ENCODE measurements around the gene GET4. TPM values are rescaled to one million over a fixed set of nuclear protein-coding genes. Genes with fewer than 3 reads are reported as not detected.
A peak's percentile ranks its signal among the peaks of the same experiment; 100 is the strongest.

GET4 gene
- total RNA-seq, 2 donors from 2014 or later = 34.8 to 42.2 TPM

DNA sequence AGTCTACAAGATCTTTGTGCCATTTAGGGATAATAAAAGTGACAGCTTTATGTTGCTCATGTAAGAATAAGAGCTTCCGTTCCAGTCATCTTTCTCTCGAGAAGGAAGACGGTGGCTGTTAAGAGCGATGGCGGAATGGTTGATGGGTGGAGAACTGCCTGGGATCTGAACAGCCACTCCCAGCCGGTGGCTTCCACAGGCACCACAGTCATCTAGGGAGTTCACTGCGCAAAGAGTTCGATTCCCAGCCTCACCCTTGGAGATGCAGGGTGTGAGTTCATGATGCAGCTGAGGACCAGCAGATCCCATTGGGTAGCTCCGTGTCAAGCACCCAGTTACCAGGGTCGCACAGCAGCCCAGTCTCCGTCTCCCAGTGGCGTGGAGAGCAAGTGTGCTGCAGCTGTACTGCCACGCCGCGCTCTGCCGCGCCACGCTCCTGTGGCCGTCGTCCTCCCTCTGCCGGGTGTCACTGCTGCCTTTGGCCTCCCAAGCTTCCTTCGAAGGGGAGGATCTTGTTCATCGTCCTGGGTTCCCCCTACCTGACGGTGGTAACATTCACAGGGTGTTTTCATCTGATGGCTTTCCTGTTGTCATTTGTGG is 36.3 kb upstream of the GET4 start:
- no peak overlapping the region for H3K4me3 ChIP-seq
- ATAC-seq (no peak), DNase-seq (no peak)
- no peaks in the 10 kb centered on the region for H3K9me3 ChIP-seq
- WGBS, 2 donors = 91% methylated on average over 24 of the region's 24 CpGs
- H3K27ac ChIP-seq = no peak overlapping the region
- TF ChIP-seq POLR2A (IDR thresholded peaks at IDR 0.05) = no peak
- TF ChIP-seq, protein P1, sequence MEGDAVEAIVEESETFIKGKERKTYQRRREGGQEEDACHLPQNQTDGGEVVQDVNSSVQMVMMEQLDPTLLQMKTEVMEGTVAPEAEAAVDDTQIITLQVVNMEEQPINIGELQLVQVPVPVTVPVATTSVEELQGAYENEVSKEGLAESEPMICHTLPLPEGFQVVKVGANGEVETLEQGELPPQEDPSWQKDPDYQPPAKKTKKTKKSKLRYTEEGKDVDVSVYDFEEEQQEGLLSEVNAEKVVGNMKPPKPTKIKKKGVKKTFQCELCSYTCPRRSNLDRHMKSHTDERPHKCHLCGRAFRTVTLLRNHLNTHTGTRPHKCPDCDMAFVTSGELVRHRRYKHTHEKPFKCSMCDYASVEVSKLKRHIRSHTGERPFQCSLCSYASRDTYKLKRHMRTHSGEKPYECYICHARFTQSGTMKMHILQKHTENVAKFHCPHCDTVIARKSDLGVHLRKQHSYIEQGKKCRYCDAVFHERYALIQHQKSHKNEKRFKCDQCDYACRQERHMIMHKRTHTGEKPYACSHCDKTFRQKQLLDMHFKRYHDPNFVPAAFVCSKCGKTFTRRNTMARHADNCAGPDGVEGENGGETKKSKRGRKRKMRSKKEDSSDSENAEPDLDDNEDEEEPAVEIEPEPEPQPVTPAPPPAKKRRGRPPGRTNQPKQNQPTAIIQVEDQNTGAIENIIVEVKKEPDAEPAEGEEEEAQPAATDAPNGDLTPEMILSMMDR (IDR thresholded peaks at IDR 0.05) = no peak
- H3K4me1 ChIP-seq = peaks cover 6% of the 10 kb centered on the region
- H3K36me3 ChIP-seq (replicated peaks in 1 of 2; ENCODE audit: insufficient read depth in 1 of 2, low read depth in 2 of 2) = peaks cover 15 to 26% of the 10 kb centered on the region in 2 donors
- intact Hi-C loops (cut with DNase I) = no loop called here
- no peaks in the 10 kb centered on the region for H3K27me3 ChIP-seq

DNA sequence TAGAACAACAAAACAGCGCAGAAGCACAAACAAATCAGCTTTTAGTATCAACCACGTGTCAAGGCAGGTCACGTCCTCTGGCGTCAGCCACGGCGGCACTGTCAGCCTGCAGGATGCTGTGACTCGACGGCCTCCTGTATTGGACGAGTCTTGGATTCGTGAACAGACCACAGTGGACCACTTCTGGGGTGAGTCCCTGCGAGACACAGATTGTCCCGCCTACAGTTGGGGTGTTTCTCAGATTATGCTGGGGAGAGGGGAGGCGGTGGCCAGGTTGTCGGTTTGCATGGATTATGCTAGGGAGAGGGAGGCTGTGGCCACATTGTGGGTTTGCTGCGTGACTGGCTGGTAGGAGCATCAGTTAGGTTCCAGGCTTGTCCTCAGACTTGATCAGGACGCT is 34.4 kb upstream of the GET4 start:
- Histone ChIP-seq H3K36me3 (replicated peaks in 1 of 2; ENCODE audit: insufficient read depth in 1 of 2, low read depth in 2 of 2) (peaks cover 15 to 26% of the 10 kb centered on the region in 2 donors), H3K9me3 (no peaks in the 10 kb centered on the region), H3K27me3 (no peaks in the 10 kb centered on the region), H3K4me3 (no peak overlapping the region), H3K4me1 (no peaks in the 10 kb centered on the region), H3K27ac (no peak overlapping the region)
- TF ChIP-seq, protein P1 (IDR thresholded peaks at IDR 0.05) = no peak
- TF ChIP-seq POLR2A (IDR thresholded peaks at IDR 0.05) = no peak
- WGBS, 2 donors = 89 to 91% methylated on average over 16 of the region's 16 CpGs
- ATAC-seq (no peak), DNase-seq (no peak)
- intact Hi-C loops (cut with DNase I) = no loop called here

DNA sequence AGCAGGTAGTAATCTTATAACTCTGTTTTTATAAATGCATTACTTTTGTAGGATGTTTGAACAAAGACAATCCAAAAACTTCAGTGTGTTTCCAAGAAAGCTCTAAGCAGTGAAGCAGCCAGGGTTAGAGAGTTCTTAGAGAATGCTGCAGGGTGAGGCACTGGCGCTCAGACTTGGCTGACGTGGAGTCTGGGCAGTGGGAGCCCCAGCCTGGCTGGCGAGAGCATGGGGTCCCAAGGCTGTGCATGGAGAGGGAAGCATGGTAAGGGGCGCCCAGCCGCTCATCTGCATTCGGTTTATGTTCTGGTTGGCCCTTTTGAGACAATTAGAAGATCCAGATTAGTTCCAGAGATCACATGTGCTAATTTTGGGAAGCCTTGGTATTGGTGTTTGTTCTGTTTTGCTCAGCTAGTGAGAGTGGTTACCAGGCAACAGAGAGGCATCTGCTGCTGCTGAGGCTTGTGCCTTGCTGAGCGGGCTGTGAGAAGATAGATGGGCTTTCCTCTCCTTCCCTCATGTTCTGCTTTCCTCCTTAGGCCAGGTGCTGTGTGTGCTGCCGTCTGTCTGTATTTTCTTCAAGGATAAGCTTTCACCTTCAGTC is 33.8 kb upstream of the GET4 start:
- TF ChIP-seq POLR2A (IDR thresholded peaks at IDR 0.05) = no peak
- TF ChIP-seq, protein P1 (IDR thresholded peaks at IDR 0.05) = no peak
- ATAC-seq = peak; percentile 15
- Histone ChIP-seq H3K9me3 (no peaks in the 10 kb centered on the region), H3K4me1 (no peaks in the 10 kb centered on the region), H3K36me3 (replicated peaks in 1 of 2; ENCODE audit: insufficient read depth in 1 of 2, low read depth in 2 of 2) (peaks cover 15 to 26% of the 10 kb centered on the region in 2 donors), H3K27me3 (no peaks in the 10 kb centered on the region), H3K4me3 (no peak overlapping the region), H3K27ac (no peak overlapping the region)
- intact Hi-C loops (cut with DNase I) = no loop called here
- DNase-seq = no peak
- WGBS, 2 donors = 89 to 90% methylated on average over 8 of the region's 8 CpGs

DNA sequence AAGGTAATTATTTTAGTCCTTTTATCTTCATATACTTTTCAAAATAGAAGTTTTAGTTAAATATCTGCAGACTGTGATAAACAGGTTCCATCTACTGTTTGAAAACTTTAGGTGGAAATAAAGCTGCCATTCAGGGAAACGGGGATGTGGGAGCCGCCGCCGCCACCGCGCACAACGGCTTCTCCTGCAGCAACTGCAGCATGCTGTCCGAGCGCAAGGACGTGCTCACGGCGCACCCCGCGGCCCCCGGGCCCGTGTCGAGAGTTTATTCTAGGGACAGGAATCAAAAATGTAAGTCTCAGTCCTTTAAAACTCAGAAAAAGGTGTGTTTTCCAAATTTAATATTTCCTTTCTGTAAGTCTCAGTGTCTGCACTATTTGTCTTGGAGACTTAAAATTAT is 33.1 kb upstream of the GET4 start:
- no peaks in the 10 kb centered on the region for H3K9me3 ChIP-seq
- DNase-seq = no peak
- H3K4me3 ChIP-seq = no peak overlapping the region
- peaks cover 15 to 26% of the 10 kb centered on the region in 2 donors for H3K36me3 ChIP-seq (replicated peaks in 1 of 2; ENCODE audit: insufficient read depth in 1 of 2, low read depth in 2 of 2)
- H3K4me1 ChIP-seq = no peaks in the 10 kb centered on the region
- intact Hi-C loops (cut with DNase I) = no loop called here
- no peaks in the 10 kb centered on the region for H3K27me3 ChIP-seq
- no peak overlapping the region for H3K27ac ChIP-seq
- no peak for ATAC-seq
- no peak for TF ChIP-seq POLR2A (IDR thresholded peaks at IDR 0.05)
- 92 to 94% methylated on average over 17 of the region's 17 CpGs for WGBS, 2 donors

DNA sequence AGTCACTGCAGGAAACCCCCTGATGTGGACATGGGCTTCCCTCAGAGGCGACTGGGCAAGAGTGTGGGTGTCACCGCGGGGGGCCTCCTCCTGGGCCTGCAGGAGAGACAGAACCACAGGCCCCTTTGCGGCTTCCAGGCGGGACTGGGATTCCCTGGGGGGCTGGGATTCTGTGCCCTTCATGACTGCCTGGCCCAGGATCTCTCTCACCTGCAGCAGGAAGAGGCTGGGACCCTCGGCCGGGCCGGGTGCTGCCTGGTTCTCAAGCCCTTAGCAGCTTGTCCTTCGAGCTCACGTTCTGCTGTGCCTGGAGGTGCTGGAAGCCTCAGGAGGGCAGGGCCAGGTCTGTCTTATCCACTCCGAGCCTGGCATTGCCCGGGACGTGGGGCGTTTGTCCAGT is 32.3 kb upstream of the GET4 start:
- Histone ChIP-seq H3K4me1 (no peaks in the 10 kb centered on the region), H3K36me3 (replicated peaks in 1 of 2; ENCODE audit: insufficient read depth in 1 of 2, low read depth in 2 of 2) (peaks cover 15 to 21% of the 10 kb centered on the region in 2 donors), H3K27me3 (no peaks in the 10 kb centered on the region), H3K4me3 (no peak overlapping the region), H3K9me3 (no peaks in the 10 kb centered on the region), H3K27ac (no peak overlapping the region)
- 77 to 93% methylated on average over 8 to 14 of the region's 14 CpGs for WGBS, 2 donors
- no peak for ATAC-seq
- TF ChIP-seq, protein P1 (IDR thresholded peaks at IDR 0.05) = no peak
- no peak for TF ChIP-seq POLR2A (IDR thresholded peaks at IDR 0.05)
- intact Hi-C loops (cut with DNase I) = no loop called here
- DNase-seq = no peak

Measured in body of pancreas (tissue), 4 donors.